HG02678 (cell line): ENCODE results near the gene ABTB2.

ENCODE experiments used
- ATAC-seq: cut with Tn5 transposase; IDR thresholded peaks from one replicate; pipeline ENCODE4 v1.9.1; 2021; ENCODE audit warnings: mild to moderate bottlenecking, moderate library complexity; ENCODE audit not compliant: unreplicated experiment

The ABTB2 gene

GRCh38 chr11:34134765-34135164 lies 223.0 kb downstream of the ABTB2 start:
- ATAC-seq, result no peak

GRCh38 chr11:34132261-34132965 lies 225.4 kb downstream of the ABTB2 start:
- no peak for ATAC-seq

GRCh38 chr11:34128824-34129223 lies 229.0 kb downstream of the ABTB2 start:
- no peak for ATAC-seq

- ATAC-seq, result no peak
Measured at GRCh38 chr11:34126959-34127848, 230.6 kb downstream of the ABTB2 start.

GRCh38 chr11:34124885-34125668 lies 232.7 kb downstream of the ABTB2 start:
- ATAC-seq, result no peak

- ATAC-seq, result no peak
Measured at GRCh38 chr11:34120651-34121050, 237.2 kb downstream of the ABTB2 start.

- ATAC-seq, result no peak
Measured at GRCh38 chr11:34114471-34114870, 243.3 kb downstream of the ABTB2 start.

- ATAC-seq, result no peak
Measured at GRCh38 chr11:34114014-34114413, 243.8 kb downstream of the ABTB2 start.

GRCh38 chr11:34111722-34112270 lies 246.0 kb downstream of the ABTB2 start:
- no peak for ATAC-seq

GRCh38 chr11:34105957-34106504 lies 251.8 kb downstream of the ABTB2 start:
- ATAC-seq, result no peak

- ATAC-seq, result peak; percentile 89
Measured at GRCh38 chr11:34105079-34105956, 252.5 kb downstream of the ABTB2 start, which contains the start of gene NAT10. TSS of gene NAT10 (plus strand) at chr11:34105629. CDS start at chr11:34108226, 2,597 bp downstream.

GRCh38 chr11:34104680-34105078 lies 253.1 kb downstream of the ABTB2 start:
- no peak for ATAC-seq
